Measurements from ENCODE around the gene ZNF469.

DNA sequence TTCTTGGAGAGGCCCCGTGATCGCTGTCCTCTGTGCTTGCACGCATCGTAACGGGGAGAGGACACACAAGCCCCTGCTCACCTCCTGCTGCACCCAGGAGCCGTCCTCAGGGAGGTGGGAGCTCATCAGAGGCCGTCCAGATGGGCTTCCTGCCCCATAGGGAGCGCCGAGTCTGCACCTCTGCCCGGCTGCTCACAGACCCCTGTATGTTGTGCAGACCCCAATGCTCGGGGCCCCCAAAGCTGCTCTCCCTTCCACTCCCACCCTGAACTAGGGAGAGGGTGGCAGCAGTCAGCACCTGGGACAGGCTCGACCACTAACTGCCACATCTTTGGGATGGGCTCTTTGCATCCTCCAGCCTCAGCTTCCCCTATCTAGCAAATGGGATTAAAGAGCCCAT is 4.4 kb upstream of the ZNF469 start:
- no peak for TF ChIP-seq CTCF (conservative IDR thresholded peaks at IDR 0.05)
- TF ChIP-seq ZFX (IDR thresholded peaks at IDR 0.05): no peak

Data from C4-2B (cell line).